CD4-positive, alpha-beta T cell treated with Interleukin-17A for 1 hour (primary cell): ENCODE results near the gene ZC3H4.
"Not testable (repeated sequence)": the region's sequence is repeated elsewhere in the genome, so short reads cannot be mapped to it uniquely, and the experiment has no call there.

ENCODE experiments used
- DNase-seq: peaks from one replicate; pipeline ENCODE4 v3.0.0-alpha.2; 2020

The ZC3H4 gene

DNA sequence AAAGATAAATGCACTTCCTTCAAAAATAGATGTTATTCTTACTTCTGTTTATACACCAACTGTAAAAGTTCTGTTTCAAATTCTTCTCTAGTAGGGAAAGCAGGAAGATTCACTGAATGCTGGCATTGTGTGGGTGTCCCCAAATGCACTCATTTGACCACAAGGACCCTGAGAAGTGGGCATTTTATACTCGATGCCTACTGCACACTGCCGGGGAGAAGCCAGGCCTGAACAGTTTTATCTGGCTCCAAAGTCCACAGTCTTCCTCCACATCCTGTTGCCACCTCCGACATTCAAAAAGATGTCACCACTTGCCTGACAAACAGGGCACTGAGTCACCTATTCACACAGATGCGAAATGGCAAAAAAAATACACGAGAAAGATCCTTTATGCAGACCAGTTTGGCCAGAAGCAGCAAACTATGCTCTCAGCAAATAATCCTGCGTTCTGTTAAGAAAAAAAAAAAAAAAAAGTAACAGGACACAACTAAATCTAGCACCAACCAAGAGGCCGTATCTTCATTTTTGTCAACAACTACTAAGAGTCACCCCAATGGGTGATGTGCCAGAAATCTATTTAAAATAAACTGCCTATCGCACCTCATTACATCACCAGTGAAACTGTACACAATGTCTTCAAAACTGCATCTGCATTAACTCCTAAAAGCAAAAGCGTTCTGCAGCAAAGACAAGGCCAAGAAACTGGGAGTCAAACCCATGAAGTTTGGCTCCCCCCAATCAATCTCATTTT is 6.2 kb downstream of the ZC3H4 start:
- peak; percentile 67 for DNase-seq

DNA sequence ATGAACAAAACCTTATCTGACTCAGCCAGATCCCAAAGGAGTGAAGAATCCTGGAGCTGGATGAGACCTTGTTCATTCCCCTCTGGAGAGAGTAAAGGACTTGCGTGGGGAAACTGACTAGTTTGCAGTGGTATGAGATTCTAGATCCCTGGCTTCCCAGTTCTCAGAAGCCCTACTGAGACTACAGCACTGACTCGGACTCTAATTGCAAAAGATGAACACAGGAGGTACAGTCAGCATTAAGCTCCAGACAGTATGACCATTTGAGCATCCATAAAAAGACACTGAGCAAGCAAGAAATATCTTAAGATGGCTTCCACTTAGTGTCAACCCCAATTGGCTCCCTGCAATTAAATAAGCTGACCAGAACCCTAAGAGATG is 6.8 kb downstream of the ZC3H4 start:
- peak; percentile 10 for DNase-seq

DNA sequence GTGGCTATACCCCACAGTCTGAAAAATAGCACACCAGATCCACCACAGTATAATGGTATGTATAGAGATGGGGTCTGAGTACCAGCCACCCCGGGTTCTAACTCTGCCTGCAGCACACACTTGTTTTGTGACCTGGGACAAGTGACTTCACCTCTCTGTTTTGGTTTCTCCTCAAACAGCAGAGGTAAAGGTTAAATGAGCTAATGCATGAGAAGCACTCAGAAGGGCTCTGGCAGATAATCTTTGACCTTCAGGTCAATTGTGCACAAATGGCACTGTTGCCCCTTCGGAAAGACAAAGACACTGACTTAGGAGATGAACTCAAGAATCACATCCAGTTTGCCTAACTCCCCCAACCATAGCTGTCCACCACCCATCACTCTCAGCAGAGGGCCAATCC is 7.7 kb downstream of the ZC3H4 start:
- no peak for DNase-seq

DNA sequence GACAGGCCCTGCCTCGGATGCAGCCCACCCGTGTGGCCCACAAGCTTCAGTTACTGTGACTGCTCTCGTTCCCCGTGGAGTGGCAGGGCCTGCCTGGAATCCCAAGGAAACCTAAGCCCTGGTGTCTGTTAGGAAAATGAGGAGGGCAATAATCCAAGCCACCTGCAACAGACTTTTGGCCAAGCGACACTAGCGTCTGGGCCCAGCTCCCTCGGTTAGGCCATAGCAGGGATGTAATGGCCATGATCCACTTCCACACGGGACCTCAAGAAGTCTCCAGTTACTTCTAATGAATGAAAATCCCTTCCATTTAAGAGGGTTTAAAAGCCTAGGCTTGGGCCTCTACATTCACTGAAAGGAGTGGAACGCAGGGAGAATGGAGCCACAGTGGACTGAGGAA is 8.9 kb downstream of the ZC3H4 start:
- DNase-seq = no peak

DNA sequence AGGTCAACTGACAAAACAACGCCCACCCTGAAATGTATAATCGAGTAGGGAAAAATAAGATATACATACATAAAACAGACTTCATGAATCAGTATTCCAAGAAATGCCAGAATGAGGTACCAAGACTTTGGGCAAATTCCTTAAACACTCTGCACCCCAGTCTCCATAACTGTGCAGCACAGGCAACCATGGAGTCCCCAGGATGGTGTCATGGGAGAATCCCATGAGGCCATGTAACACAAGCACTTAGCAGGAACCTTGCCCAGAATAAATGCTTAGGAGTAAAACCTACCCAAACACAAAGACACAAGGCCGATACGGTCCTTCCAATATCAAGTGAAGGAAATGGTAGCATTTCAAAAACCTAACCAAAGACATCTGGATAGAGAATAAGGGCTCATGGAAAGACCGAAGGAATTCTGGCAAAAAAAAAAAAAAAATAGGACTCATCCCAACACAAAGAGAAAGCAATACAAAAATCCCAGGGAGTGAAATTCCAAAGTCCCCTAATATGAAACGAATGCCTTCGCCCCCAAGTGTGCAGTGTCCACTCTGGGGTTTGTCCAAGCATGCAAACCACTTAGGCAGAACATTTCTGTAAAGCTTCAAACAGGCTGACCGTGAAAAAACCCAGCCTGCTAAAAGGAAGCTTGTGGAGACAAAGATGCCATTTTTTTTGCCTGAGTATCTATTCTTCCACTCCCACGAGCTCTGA is 11.1 kb downstream of the ZC3H4 start:
- no peak for DNase-seq

DNA sequence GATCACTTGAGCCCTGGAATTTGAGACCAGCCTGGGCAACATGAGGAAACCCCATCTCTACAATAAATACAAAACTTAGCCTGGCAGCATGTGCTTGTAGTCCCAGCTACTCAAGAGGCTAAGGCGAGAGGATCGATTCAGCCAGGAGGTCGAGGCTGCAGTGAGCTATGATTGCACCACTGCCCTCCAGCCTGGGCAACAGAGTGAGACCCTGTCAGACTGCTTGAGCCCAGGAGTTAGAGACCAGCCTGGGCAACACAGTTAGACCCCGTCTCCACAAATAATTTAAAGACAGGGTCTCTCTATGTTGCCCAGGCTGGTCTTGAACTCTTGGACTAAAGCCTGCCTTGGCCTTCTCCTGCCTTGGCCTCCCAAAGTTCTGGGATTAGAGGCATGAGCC is 12.5 kb downstream of the ZC3H4 start:
- not testable (repeated sequence) for DNase-seq

DNA sequence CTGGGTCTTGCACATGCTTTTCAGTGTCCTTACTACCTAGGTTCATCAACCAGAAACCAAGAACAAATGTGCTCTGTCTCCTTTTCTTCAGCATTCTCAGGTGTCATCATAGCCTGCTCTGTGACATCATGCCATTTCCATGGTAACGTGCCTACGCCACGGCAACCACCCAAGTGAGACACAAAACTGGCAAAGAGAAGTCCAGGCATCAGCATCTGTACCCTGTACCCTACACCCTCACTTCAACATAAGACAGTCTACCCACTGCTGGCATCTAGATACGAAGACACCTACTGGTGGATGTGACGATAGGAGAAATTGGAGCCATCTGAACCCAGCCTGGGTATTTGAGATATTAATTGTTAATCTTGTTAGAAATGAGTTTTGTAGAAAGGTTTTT is 13.3 kb downstream of the ZC3H4 start:
- no peak for DNase-seq

DNA sequence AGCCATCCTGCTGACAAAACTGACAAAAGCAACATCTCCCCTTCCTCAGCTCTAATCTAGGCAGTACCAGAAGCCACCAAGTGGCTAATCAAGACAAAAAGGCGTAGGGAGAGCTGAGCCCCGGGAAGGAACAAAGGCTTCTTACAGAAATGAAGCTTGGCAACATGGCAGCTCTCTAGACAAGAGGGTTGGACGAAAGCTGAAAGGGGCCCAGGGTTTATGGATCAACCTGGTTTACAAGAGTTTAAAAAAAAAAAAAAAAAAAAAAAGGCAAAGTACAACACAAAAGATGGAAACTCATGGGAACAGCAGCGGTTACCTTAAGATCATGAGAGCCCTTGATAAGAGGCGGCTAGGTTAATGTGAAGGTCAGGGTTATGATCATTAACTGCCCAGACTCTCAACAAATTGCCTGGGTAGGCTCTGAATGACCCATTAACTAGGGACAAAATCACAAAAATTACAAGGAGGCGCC is 14.0 kb downstream of the ZC3H4 start:
- DNase-seq = no peak

DNA sequence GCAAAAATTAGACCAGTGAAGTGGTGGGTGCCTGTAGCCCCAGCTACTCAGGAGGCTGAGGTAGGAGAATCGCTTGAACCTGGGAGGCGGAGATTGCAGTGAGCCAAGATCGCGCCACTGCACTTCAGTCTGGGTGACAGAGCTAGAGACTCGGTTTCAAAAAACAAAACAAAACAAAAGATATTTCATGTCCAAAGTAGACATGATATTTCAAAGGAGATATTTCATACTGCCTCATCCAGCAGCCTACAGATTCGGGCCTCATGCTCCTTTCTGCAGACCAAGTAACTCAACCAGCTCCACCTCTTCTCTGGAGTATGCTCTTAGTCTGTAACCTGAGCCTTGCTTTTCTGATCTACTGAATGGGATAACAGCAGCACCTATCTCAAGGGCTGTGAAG is 15.0 kb downstream of the ZC3H4 start:
- DNase-seq = no peak

DNA sequence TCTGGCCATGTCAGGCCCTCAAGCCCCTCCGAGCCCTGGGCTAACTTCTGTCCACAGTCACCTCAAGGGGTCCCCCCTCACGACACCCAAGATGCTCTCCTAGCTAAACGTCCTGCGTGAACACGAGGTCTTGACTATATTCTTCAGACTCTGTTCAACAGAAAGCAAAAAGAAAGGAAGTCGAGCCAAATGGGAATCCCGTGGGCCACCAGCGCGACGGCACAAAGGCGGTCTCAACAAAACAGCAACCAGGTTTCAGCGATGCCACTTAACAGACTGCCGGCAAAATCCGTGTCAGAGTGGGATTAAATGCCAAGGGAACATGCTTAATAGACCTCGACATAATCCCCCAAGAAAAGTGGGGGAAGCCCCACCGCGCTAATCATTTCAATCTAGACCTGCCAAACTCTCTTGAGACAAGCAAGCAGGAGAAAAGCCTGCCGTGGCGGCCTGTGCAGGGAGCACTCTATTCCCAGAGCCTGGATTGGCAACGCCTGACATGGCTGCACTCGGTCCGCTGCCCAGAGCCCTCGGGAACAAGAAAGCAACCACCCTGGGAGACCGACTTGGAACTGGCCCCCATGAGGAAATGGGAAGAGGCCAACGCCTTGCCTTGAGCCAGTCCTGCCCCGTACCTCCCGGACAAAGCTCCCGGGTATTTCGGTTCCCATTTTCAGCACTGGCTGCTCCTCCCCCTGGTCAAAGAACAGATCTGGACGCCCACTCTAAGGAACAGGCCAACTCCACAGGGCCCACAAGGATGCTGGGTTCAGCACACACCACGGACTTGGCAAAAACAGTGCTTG is 16.0 kb downstream of the ZC3H4 start:
- DNase-seq = no peak

DNA sequence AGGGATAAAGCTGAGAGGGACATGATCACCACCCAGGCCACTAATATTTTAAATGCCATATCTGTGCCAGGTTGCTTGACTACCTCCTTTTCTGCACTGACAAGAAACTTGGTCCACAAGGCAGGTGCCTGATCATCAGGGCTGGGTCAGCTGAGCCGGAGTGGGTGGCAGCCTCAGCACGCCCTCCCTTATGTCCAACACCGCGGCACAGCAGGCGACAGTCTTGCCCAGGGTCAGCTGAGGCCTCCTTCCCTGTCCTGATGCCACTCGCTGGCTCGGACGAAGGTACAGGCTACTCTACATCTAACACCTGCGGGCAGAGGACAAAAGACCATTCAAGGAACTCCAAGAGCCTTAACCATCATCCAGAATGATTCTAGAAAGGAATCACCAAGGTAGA is 16.9 kb downstream of the ZC3H4 start:
- DNase-seq = no peak

DNA sequence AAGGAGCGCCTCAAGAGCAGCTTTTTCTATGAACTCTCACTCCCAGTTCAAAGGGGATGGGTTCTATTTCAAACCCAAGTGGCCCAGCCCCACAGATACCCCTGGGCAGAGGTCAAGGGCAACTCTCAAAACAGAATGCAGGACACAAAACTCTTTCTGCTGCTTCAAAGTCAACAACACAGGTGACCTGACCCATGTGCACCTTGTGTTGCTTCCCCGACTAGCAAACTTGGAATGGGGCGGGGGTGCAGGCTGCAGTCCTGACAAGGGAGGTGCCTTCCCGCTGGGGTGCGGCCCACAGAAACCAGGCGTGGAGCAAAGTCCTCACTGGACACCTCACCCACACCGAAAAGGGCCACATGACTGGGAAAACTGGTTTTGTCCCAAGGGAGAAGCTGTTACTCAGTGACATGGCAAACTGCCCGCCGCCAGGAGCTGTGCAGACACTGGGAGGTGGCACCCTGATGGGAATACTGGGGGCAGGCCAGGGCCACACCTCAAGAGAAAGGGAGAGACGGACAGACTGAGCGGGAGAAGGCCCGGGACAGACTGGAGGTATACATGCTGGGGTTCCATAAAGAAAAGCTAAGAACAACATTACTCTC is 17.4 kb downstream of the ZC3H4 start:
- DNase-seq = no peak

DNA sequence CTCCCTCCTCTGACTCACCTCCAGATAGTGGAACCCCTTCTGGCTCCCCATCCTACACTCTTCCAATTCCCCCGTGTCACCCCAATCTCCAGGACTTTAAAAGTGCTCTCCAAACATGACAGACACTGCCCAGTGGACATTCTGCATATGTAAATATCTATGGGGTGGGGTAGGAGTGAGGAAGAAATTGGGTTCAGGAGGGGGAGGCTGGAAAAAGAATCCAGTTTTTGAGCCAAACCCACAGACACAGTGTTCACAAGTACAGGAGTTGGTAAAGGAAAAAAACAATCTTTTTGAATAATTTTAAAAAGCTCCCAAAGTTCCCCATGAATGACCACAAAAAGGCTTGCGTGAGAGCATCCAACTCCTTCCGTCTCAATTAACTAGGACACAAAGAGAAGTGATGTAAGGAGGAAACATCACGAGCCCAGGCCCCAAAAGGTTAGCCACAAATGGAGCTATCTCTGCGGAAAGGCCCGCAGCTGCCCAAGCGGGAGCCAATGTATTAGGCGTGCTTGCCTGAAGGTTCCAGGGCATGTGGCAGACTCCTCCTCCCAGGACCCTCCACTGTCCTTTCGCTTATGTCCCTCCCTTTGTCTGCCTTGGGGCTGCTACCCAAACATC is 18.0 kb downstream of the ZC3H4 start:
- peak; percentile 34 for DNase-seq

DNA sequence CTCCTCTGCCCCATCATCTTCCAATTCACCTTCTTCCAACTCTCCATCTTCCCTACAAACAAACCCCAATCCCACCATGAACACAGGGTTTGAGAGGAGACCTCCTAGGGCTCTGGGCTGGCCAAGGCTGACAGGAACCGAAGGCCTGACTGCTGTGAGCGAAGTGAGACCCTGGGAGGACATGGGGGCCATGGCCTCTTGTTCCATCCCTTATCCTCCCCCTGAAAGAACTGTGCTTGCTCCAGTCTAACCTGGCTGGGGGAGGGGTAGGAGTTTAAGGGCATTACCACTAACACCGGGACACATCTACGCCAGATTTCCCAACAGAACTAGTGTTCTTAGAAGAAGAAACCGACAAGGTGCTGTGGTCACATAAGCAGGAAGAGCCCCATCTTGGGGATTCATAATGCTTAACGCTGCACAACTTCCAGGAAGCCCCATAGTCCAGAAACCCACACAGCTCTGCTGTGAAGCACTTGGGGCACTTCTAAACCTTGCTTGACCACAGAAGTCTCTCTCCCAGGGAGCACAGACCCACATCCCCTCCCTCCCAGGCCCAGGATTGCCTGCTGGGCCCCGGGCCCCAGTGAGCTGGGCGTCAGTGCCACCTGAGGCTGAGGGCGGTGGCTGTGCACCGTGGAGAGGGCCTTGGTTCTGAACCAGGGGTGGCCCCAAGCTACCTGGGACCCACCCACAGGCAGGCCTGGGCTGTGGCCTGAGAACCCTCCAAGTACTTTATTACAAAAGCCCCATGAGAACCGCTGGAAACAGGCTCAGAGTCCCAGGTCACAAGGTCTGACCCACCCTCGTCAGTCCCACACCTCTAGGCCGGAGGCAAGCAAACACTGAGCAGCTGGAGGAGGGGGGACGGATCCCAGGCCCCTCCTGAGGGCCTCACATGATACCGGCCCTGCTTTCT is 18.8 kb downstream of the ZC3H4 start:
- DNase-seq = peak; percentile 47

DNA sequence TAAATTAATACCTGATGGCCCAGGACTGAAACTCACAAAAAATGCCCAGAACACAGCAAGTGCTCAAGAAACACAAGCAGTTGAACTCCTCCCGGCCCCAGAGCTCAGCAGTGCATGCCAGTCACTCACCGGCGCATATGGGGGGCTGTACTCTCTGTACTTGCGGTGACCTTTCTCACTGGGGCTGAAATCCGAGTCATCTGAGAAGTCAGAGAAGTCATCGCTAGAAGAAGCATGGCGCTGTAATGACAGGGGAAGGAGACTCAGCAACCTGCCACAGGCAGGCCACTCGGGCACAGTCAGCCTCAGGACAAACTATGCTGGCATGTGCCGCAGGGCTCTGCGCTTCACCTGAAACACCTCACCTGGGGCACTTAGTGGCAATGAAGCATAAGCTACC is 19.7 kb downstream of the ZC3H4 start:
- DNase-seq = no peak

DNA sequence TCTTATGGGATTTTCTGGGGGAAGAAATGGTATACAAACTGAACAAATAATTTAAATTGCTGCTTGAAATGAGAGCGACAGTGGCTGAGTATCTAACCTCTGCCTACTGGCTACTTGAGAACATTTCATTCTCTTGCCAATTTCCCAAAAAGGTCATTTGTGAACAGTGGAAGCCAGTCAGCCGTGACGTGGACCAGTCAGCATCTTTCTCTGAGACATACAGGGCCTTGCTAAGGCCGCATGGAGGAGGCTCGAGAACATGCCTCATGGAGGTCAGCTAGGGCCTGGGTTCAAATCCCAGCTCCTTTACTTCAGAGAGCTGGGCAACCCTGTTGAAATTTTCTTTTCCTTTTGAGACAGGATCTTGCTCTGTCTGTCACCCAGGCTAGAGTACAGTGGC is 20.3 kb downstream of the ZC3H4 start:
- no peak for DNase-seq

DNA sequence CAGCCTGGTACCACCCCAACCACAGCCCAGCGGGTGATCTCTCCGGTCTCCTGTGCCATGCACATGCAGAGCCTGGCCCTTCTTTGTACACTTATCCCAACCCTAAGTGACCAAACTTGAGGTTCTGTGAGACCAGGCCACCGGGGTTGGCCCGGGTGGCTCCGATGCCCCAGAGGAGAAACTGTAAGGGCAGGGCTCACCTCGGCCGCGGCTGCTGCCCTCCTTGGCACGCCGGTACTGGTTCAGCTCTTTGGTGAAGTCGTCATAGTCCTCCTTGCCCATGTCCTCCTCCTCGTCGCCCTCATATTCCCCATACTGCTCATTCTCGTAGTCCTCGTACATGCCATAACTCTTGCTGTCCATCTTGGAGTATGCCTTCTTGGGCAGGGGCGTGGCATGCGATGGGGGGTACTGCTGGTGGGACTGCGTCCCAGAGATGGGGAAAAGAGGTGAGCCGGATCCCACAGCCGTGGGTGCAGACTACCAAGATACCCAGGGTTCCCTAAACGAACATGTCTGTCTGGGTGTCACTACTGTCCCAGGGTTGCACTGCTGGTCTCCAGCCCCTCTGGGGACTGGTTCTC is 23.7 kb downstream of the ZC3H4 start:
- no peak for DNase-seq

DNA sequence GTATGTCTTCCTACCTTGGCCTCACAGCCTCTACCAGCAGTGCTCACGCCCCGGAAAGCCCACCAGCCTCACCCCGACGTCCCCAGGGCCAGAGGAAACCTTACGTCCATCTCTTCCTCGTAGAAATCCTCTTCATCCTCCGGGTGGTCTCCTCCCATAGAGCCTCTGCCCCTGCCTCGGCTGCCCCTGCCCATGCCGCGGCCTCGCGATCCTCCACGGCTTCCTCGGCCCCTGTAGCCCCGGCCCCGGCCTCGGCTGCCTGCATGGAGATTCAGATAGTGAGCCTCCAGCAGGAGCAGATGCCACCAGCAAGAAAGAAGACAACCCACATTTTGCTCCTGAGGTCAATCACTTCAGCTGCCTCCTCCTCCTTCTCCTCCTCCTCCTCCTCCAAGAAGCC is 27.3 kb downstream of the ZC3H4 start:
- DNase-seq = no peak

DNA sequence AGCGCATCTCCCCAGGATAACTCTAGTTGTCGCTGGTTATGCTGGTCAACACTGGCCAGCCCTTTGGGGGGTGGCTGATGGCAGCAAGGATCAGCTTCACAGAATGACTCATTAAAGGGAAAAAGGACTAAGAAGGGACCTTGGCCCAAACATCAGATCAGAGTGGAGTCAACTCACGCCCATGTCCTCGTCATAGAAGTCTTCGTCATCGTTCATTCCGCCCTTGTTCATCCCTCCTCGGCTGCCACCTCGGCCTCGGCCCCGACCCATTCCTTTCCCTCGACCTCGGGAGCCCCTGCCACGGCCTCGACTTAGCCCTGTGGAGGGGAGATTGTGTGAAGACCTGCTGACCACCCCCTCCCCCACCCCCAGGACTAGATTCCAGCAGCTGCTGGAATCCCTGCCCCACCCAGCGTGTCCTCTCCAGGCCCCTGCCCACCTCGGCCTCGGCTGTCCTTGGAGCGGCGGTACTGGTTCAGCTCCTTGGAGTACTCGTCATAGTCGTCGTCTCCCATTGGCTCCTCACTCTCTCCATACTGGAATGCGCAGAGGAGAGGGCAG is 28.6 kb downstream of the ZC3H4 start:
- DNase-seq = no peak

DNA sequence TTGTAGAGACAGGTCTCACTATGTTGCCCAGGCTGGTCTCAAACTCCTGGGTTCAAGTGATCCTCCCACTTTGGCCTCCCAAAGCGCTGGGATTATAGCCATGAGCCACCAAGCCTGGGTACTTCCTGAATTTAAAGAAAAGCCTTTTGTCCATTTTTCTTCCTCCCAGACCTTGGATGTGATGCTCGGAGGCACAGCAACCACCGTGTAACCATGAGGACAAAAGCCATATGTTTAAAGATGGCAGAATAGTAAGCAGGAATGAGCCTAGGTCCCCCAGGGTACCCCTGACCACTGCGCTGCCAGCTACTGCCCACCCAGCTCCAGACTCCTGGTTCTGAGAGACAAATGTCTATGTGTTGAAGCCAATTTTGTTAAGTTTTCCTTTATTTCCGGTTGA is 31.1 kb downstream of the ZC3H4 start:
- DNase-seq = no peak

DNA sequence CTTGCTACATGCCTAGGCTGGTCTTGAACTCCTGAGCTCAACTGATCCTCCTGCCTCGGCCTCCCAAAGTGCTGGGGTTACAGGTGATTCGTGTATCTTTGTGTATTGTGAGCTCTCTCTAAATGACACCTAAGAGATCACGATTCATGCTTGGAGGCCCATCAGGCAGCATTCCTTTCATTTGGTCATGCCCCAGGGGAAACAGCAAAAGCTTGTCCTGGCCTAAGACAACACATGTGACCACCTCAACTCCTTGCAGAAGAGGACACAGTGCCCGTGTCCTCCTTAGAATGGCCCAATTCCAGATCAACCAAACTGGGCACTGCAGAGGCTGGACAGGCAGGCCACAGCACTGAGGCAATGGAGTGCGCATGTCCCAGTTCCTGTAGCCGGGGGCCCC is 32.5 kb downstream of the ZC3H4 start:
- no peak for DNase-seq
